MM.1S (cell line): ENCODE measurements around the gene FHL1.

ENCODE experiments used
- CTCF ChIP-seq: fragments of 300-600 bp; sonication (generic); IDR thresholded peaks from 2 replicates; pipeline ENCODE4 v1.5.1; 2016; ENCODE audit warnings: antibody characterized with exemption, low read length, mixed read lengths
- EZH2 ChIP-seq: fragments of 300-600 bp; sonication (generic); optimal IDR thresholded peaks from 2 replicates; pipeline ENCODE3; 2017; ENCODE audit warnings: low read depth, mild to moderate bottlenecking, antibody characterized with exemption, low read length, mixed read lengths
- EZH2phosphoT487 ChIP-seq: fragments of 300-600 bp; sonication (generic); IDR thresholded peaks from 2 replicates; pipeline ENCODE4 v1.6.1; 2018; ENCODE audit warnings: antibody characterized with exemption, low read length

GRCh38 chrX:136176399-136176825 is 29.1 kb downstream of the FHL1 start:
- TF ChIP-seq CTCF (no peak), EZH2 (no peak), EZH2phosphoT487 (no peak)
